ENCODE data around the gene CYTH4.
A peak's percentile ranks its signal among the peaks of the same experiment; 100 is the strongest.

Gene CYTH4

GRCh38 chr22:37263966-37264887 is 18.1 kb upstream of the CYTH4 start:
- H3K4me1 ChIP-seq (ENCODE audit: control insufficient read depth, insufficient read depth, low read length) = peaks cover 13% of the 10 kb centered on the region
- no peak for DNase-seq (ENCODE audit: low read depth)
- H3K27me3 ChIP-seq (replicated peaks; ENCODE audit: control insufficient read depth, insufficient read depth, low read length) = peaks cover 24% of the 10 kb centered on the region
- no peaks in the 10 kb centered on the region for H3K36me3 ChIP-seq (ENCODE audit: control insufficient read depth, insufficient read depth, low read length, severe bottlenecking)
- H3K9me3 ChIP-seq (ENCODE audit: control insufficient read depth, low read length) = peaks cover 17% of the 10 kb centered on the region
- H3K9ac ChIP-seq (ENCODE audit: low read length) = no peak overlapping the region
- no peak overlapping the region for H3K4me3 ChIP-seq (ENCODE audit: low read length)

GRCh38 chr22:37266581-37267134 is 15.7 kb upstream of the CYTH4 start:
- Histone ChIP-seq H3K4me3 (ENCODE audit: low read length) (peak overlapping the region; percentile 78), H3K27me3 (replicated peaks; ENCODE audit: control insufficient read depth, insufficient read depth, low read length) (peaks cover 10% of the 10 kb centered on the region), H3K36me3 (ENCODE audit: control insufficient read depth, insufficient read depth, low read length, severe bottlenecking) (no peaks in the 10 kb centered on the region), H3K9me3 (ENCODE audit: control insufficient read depth, low read length) (peaks cover 17% of the 10 kb centered on the region), H3K4me1 (ENCODE audit: control insufficient read depth, insufficient read depth, low read length) (peaks cover 10% of the 10 kb centered on the region), H3K9ac (ENCODE audit: low read length) (peak overlapping the region; percentile 69)
- DNase-seq (ENCODE audit: low read depth) = no peak

- peaks cover 10% of the 10 kb centered on the region for H3K4me1 ChIP-seq (ENCODE audit: control insufficient read depth, insufficient read depth, low read length)
- peak overlapping the region; percentile 78 for H3K4me3 ChIP-seq (ENCODE audit: low read length)
- peak; percentile 75 for DNase-seq (ENCODE audit: low read depth)
- peaks cover 17% of the 10 kb centered on the region for H3K9me3 ChIP-seq (ENCODE audit: control insufficient read depth, low read length)
- no peaks in the 10 kb centered on the region for H3K36me3 ChIP-seq (ENCODE audit: control insufficient read depth, insufficient read depth, low read length, severe bottlenecking)
- H3K27me3 ChIP-seq (replicated peaks; ENCODE audit: control insufficient read depth, insufficient read depth, low read length) = peaks cover 8% of the 10 kb centered on the region
- peak overlapping the region; percentile 69 for H3K9ac ChIP-seq (ENCODE audit: low read length)
These were observed 15.1 kb upstream of the CYTH4 start for GRCh38 chr22:37267135-37267587.

- H3K27me3 ChIP-seq (replicated peaks; ENCODE audit: control insufficient read depth, insufficient read depth, low read length) = peaks cover 1% of the 10 kb centered on the region
- peak overlapping the region; percentile 47 for H3K9ac ChIP-seq (ENCODE audit: low read length)
- H3K36me3 ChIP-seq (ENCODE audit: control insufficient read depth, insufficient read depth, low read length, severe bottlenecking) = no peaks in the 10 kb centered on the region
- DNase-seq (ENCODE audit: low read depth) = no peak
- H3K4me3 ChIP-seq (ENCODE audit: low read length) = no peak overlapping the region
- peaks cover 10% of the 10 kb centered on the region for H3K4me1 ChIP-seq (ENCODE audit: control insufficient read depth, insufficient read depth, low read length)
- peaks cover 17% of the 10 kb centered on the region for H3K9me3 ChIP-seq (ENCODE audit: control insufficient read depth, low read length)
These were observed 14.5 kb upstream of the CYTH4 start for GRCh38 chr22:37267661-37268413.

GRCh38 chr22:37269936-37270678 is 12.2 kb upstream of the CYTH4 start:
- Histone ChIP-seq H3K9ac (ENCODE audit: low read length) (no peak overlapping the region), H3K4me3 (ENCODE audit: low read length) (no peak overlapping the region), H3K9me3 (ENCODE audit: control insufficient read depth, low read length) (no peaks in the 10 kb centered on the region), H3K4me1 (ENCODE audit: control insufficient read depth, insufficient read depth, low read length) (peaks cover 19% of the 10 kb centered on the region), H3K36me3 (ENCODE audit: control insufficient read depth, insufficient read depth, low read length, severe bottlenecking) (no peaks in the 10 kb centered on the region), H3K27me3 (replicated peaks; ENCODE audit: control insufficient read depth, insufficient read depth, low read length) (no peaks in the 10 kb centered on the region)
- no peak for DNase-seq (ENCODE audit: low read depth)

- no peak for DNase-seq (ENCODE audit: low read depth)
- H3K4me3 ChIP-seq (ENCODE audit: low read length) = no peak overlapping the region
These were observed 11.2 kb upstream of the CYTH4 start for GRCh38 chr22:37270928-37271650.

GRCh38 chr22:37273126-37273845 is 9.0 kb upstream of the CYTH4 start:
- Histone ChIP-seq H3K4me1 (ENCODE audit: control insufficient read depth, insufficient read depth, low read length) (peaks cover 9% of the 10 kb centered on the region), H3K9ac (ENCODE audit: low read length) (peak overlapping the region; percentile 55), H3K4me3 (ENCODE audit: low read length) (peak overlapping the region; percentile 18), H3K9me3 (ENCODE audit: control insufficient read depth, low read length) (no peaks in the 10 kb centered on the region), H3K27me3 (replicated peaks; ENCODE audit: control insufficient read depth, insufficient read depth, low read length) (no peaks in the 10 kb centered on the region), H3K36me3 (ENCODE audit: control insufficient read depth, insufficient read depth, low read length, severe bottlenecking) (no peaks in the 10 kb centered on the region)
- DNase-seq (ENCODE audit: low read depth) = peak; percentile 65

More at GRCh38 chr22:37270928-37271650, 11.2 kb upstream of the CYTH4 start:
- Histone ChIP-seq H3K9me3 (ENCODE audit: control insufficient read depth, low read length) (no peaks in the 10 kb centered on the region), H3K4me1 (ENCODE audit: control insufficient read depth, insufficient read depth, low read length) (peaks cover 19% of the 10 kb centered on the region), H3K36me3 (ENCODE audit: control insufficient read depth, insufficient read depth, low read length, severe bottlenecking) (no peaks in the 10 kb centered on the region), H3K27me3 (replicated peaks; ENCODE audit: control insufficient read depth, insufficient read depth, low read length) (no peaks in the 10 kb centered on the region), H3K9ac (ENCODE audit: low read length) (no peak overlapping the region)

GRCh38 chr22:37273846-37274225 is 8.5 kb upstream of the CYTH4 start:
- Histone ChIP-seq H3K4me1 (ENCODE audit: control insufficient read depth, insufficient read depth, low read length) (peaks cover 9% of the 10 kb centered on the region), H3K9ac (ENCODE audit: low read length) (no peak overlapping the region), H3K36me3 (ENCODE audit: control insufficient read depth, insufficient read depth, low read length, severe bottlenecking) (no peaks in the 10 kb centered on the region), H3K9me3 (ENCODE audit: control insufficient read depth, low read length) (no peaks in the 10 kb centered on the region), H3K4me3 (ENCODE audit: low read length) (peak overlapping the region; percentile 18), H3K27me3 (replicated peaks; ENCODE audit: control insufficient read depth, insufficient read depth, low read length) (no peaks in the 10 kb centered on the region)
- no peak for DNase-seq (ENCODE audit: low read depth)

- H3K9me3 ChIP-seq (ENCODE audit: control insufficient read depth, low read length) = no peaks in the 10 kb centered on the region
- H3K27me3 ChIP-seq (replicated peaks; ENCODE audit: control insufficient read depth, insufficient read depth, low read length) = no peaks in the 10 kb centered on the region
- no peaks in the 10 kb centered on the region for H3K36me3 ChIP-seq (ENCODE audit: control insufficient read depth, insufficient read depth, low read length, severe bottlenecking)
- no peak for DNase-seq (ENCODE audit: low read depth)
- no peak overlapping the region for H3K4me3 ChIP-seq (ENCODE audit: low read length)
- no peak overlapping the region for H3K9ac ChIP-seq (ENCODE audit: low read length)
- peaks cover 9% of the 10 kb centered on the region for H3K4me1 ChIP-seq (ENCODE audit: control insufficient read depth, insufficient read depth, low read length)
These were observed 7.9 kb upstream of the CYTH4 start for GRCh38 chr22:37274380-37274862.

GRCh38 chr22:37275134-37275533 is 7.2 kb upstream of the CYTH4 start:
- Histone ChIP-seq H3K4me1 (ENCODE audit: control insufficient read depth, insufficient read depth, low read length) (peaks cover 9% of the 10 kb centered on the region), H3K36me3 (ENCODE audit: control insufficient read depth, insufficient read depth, low read length, severe bottlenecking) (no peaks in the 10 kb centered on the region), H3K27me3 (replicated peaks; ENCODE audit: control insufficient read depth, insufficient read depth, low read length) (no peaks in the 10 kb centered on the region), H3K9me3 (ENCODE audit: control insufficient read depth, low read length) (no peaks in the 10 kb centered on the region), H3K4me3 (ENCODE audit: low read length) (no peak overlapping the region), H3K9ac (ENCODE audit: low read length) (no peak overlapping the region)
- no peak for DNase-seq (ENCODE audit: low read depth)

All from adipocyte (in vitro differentiated cells).